Measurements from ENCODE around the gene HOXC10. TPM values are rescaled to one million over a fixed set of nuclear protein-coding genes. Genes with fewer than 3 reads are reported as not detected.

Gene HOXC10
- polyA plus RNA-seq, 3 donors: not detected

DNA sequence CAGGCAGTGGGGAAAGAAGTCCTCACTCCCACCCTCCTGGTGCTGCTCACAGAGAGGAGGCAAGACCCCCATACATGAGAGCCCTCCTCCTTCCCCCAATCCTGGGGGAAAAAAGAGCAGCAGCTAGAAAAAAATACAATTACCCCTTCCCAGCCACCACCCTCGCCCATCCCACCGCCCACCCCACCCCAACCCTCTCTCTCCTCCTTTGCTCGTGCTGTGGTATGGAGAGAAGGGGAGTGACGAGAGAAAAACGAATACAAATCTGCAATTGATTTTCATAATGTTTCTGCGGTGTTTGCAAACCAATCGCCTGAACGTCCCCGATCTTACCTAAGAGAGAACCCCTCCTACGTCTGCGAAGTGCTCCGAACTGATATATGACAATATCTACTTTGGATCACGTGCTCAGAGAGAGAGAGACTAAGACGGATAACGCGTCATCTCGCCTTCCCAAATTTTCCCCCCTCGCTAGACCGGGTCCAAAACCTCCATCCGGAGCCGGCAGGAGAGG is 12.2 kb upstream of the HOXC10 start, which contains the start of gene HOXC11:
TSS of gene HOXC11 (plus strand) at position 405 of the 514 bp plus-strand sequence. CDS start 116 bp downstream, outside the sequence.
- H3K9me3 ChIP-seq (replicated peaks in 1 of 2; ENCODE audit: control insufficient read depth in 1 of 2, insufficient read depth in 1 of 2, low read length in 2 of 2): peaks cover 20 to 82% of the 10 kb centered on the region in 2 donors
- 9% methylated on average over 14 of the region's 21 CpGs for WGBS (ENCODE audit: insufficient coverage)
- no peaks in the 10 kb centered on the region for H4K20me1 ChIP-seq (ENCODE audit: insufficient read depth, low read length)
- Mint-ChIP-seq H3K9me3 (peaks cover 6 to 68% (median 39%) of the 10 kb centered on the region in 7 donors), H3K4me1 (peaks cover 29% of the 10 kb centered on the region), H3K27ac (no peak within 1 kb of the TSS), H3K36me3 (peaks cover 7 to 27% of the 10 kb centered on the region in 2 donors), H3K4me3 (peak within 1 kb of the TSS; percentile 67 to 76), H3K27me3 (ENCODE audit: low read depth in 3 of 3) (peaks cover 96 to 100% (median 99%) of the 10 kb centered on the region in 3 donors)
- peak within 1 kb of the TSS; percentile 72 for H3K4me2 ChIP-seq (replicated peaks; ENCODE audit: extremely low read depth, low read length, poor library complexity, severe bottlenecking)
- peak within 1 kb of the TSS in 1 of 3 experiments; percentile 71 for H3K4me3 ChIP-seq (replicated peaks in 1 of 3; ENCODE audit: low read depth in 2 of 3, low read length in 3 of 3)
- peaks cover 10 to 23% of the 10 kb centered on the region in 2 donors for H3K4me1 ChIP-seq (ENCODE audit: control insufficient read depth in 1 of 2, insufficient read depth in 2 of 2, low read length in 2 of 2)
- H3K79me2 ChIP-seq (ENCODE audit: insufficient read depth, low read length): no peaks in the 10 kb centered on the region
- H3K9ac ChIP-seq (ENCODE audit: insufficient read depth, low read length, poor library complexity, severe bottlenecking): no peak within 1 kb of the TSS
- no peak within 1 kb of the TSS for H3K27ac ChIP-seq (ENCODE audit: low read depth in 1 of 2, low read length in 2 of 2)
- H3K36me3 ChIP-seq (replicated peaks in 1 of 2; ENCODE audit: control insufficient read depth in 1 of 2, insufficient read depth in 2 of 2, low read length in 2 of 2): no peaks in the 10 kb centered on the region
- H3K27me3 ChIP-seq (ENCODE audit: control insufficient read depth in 2 of 2, insufficient read depth in 2 of 2, low read length in 2 of 2): peaks cover 100% of the 10 kb centered on the region in 2 donors
- peak within 1 kb of the TSS; percentile 68 for H2AFZ ChIP-seq (ENCODE audit: insufficient read depth, low read depth, low read length, poor library complexity, severe bottlenecking)
- no peak for DNase-seq
- intact Hi-C loops (cut with micrococcal nuclease): loop anchor here in 1 of 2 donors (10.0 kb wide), 1 partner anchor 62 kb away; the partner anchor contains the start of gene HOXC5
- TF ChIP-seq, protein P1, sequence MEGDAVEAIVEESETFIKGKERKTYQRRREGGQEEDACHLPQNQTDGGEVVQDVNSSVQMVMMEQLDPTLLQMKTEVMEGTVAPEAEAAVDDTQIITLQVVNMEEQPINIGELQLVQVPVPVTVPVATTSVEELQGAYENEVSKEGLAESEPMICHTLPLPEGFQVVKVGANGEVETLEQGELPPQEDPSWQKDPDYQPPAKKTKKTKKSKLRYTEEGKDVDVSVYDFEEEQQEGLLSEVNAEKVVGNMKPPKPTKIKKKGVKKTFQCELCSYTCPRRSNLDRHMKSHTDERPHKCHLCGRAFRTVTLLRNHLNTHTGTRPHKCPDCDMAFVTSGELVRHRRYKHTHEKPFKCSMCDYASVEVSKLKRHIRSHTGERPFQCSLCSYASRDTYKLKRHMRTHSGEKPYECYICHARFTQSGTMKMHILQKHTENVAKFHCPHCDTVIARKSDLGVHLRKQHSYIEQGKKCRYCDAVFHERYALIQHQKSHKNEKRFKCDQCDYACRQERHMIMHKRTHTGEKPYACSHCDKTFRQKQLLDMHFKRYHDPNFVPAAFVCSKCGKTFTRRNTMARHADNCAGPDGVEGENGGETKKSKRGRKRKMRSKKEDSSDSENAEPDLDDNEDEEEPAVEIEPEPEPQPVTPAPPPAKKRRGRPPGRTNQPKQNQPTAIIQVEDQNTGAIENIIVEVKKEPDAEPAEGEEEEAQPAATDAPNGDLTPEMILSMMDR (IDR thresholded peaks at IDR 0.05): no peak

DNA sequence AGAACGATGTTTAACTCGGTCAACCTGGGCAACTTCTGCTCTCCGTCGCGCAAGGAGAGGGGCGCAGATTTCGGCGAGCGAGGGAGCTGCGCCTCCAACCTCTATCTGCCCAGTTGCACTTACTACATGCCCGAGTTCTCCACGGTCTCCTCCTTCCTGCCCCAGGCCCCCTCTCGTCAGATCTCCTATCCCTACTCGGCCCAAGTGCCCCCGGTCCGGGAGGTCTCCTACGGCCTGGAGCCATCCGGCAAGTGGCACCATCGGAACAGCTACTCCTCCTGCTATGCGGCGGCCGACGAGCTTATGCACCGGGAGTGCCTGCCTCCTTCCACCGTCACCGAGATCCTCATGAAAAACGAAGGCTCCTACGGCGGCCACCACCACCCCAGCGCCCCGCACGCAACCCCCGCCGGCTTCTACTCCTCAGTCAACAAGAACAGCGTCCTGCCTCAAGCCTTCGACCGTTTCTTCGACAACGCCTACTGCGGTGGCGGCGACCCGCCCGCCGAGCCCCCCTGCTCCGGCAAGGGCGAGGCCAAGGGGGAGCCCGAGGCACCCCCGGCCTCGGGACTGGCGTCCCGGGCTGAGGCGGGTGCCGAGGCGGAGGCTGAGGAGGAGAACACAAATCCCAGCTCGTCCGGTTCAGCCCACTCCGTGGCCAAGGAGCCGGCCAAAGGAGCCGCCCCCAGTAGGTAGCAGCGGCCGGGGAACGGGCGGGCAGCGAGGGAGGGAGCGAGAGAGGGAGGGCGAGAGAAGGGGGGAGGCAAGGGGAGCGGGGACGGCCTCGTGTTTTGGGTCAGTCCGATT is 11.5 kb upstream of the HOXC10 start:
- peaks cover 96 to 100% (median 99%) of the 10 kb centered on the region in 3 donors for H3K27me3 Mint-ChIP-seq (ENCODE audit: low read depth in 3 of 3)
- no peak for DNase-seq
- peaks cover 30% of the 10 kb centered on the region for H3K4me1 Mint-ChIP-seq
- Histone ChIP-seq H3K36me3 (replicated peaks in 1 of 2; ENCODE audit: control insufficient read depth in 1 of 2, insufficient read depth in 2 of 2, low read length in 2 of 2) (no peaks in the 10 kb centered on the region), H2AFZ (ENCODE audit: insufficient read depth, low read depth, low read length, poor library complexity, severe bottlenecking) (no peak overlapping the region), H3K9ac (ENCODE audit: insufficient read depth, low read length, poor library complexity, severe bottlenecking) (no peak overlapping the region), H3K79me2 (ENCODE audit: insufficient read depth, low read length) (no peaks in the 10 kb centered on the region), H3K9me3 (replicated peaks in 1 of 2; ENCODE audit: control insufficient read depth in 1 of 2, insufficient read depth in 1 of 2, low read length in 2 of 2) (peaks cover 20 to 81% of the 10 kb centered on the region in 2 donors), H3K4me1 (ENCODE audit: control insufficient read depth in 1 of 2, insufficient read depth in 2 of 2, low read length in 2 of 2) (peaks cover 10 to 23% of the 10 kb centered on the region in 2 donors), H3K27ac (ENCODE audit: low read depth in 1 of 2, low read length in 2 of 2) (no peak overlapping the region), H4K20me1 (ENCODE audit: insufficient read depth, low read length) (no peaks in the 10 kb centered on the region), H3K4me2 (replicated peaks; ENCODE audit: extremely low read depth, low read length, poor library complexity, severe bottlenecking) (peak overlapping the region; percentile 72), H3K4me3 (replicated peaks in 1 of 3; ENCODE audit: low read depth in 2 of 3, low read length in 3 of 3) (peak overlapping the region in 1 of 3 experiments; percentile 71), H3K27me3 (ENCODE audit: control insufficient read depth in 2 of 2, insufficient read depth in 2 of 2, low read length in 2 of 2) (peaks cover 99 to 100% of the 10 kb centered on the region in 2 donors)
- H3K27ac Mint-ChIP-seq: no peak overlapping the region
- TF ChIP-seq, protein P1 (IDR thresholded peaks at IDR 0.05): no peak
- intact Hi-C loops (cut with micrococcal nuclease): loop anchor here in 1 of 2 donors (10.0 kb wide), 1 partner anchor 61 kb away; the partner anchor contains the start of gene HOXC5
- H3K4me3 Mint-ChIP-seq: peak overlapping the region in 1 of 2 donors; percentile 76
- WGBS (ENCODE audit: insufficient coverage): 3% methylated on average over 63 of the region's 71 CpGs
- peaks cover 7 to 22% of the 10 kb centered on the region in 2 donors for H3K36me3 Mint-ChIP-seq
- peaks cover 6 to 66% (median 39%) of the 10 kb centered on the region in 7 donors for H3K9me3 Mint-ChIP-seq

Measured in CD14-positive monocyte (primary cell).